HL-60 (cell line): ENCODE measurements around the gene SLC12A3.

ENCODE experiments used
- CTCF ChIP-seq: IDR thresholded peaks from one replicate; pipeline ENCODE4 v1.5.1; 2011; ENCODE audit warnings: low read length, control low read depth, inconsistent platforms; ENCODE audit not compliant: insufficient read depth
- GABPA ChIP-seq: IDR thresholded peaks from 2 replicates; pipeline ENCODE4 v1.6.1; 2012; ENCODE audit warnings: low read depth
- POLR2AphosphoS5 ChIP-seq: IDR thresholded peaks from 2 replicates; pipeline ENCODE4 v1.6.1; 2012; ENCODE audit warnings: low read depth

DNA sequence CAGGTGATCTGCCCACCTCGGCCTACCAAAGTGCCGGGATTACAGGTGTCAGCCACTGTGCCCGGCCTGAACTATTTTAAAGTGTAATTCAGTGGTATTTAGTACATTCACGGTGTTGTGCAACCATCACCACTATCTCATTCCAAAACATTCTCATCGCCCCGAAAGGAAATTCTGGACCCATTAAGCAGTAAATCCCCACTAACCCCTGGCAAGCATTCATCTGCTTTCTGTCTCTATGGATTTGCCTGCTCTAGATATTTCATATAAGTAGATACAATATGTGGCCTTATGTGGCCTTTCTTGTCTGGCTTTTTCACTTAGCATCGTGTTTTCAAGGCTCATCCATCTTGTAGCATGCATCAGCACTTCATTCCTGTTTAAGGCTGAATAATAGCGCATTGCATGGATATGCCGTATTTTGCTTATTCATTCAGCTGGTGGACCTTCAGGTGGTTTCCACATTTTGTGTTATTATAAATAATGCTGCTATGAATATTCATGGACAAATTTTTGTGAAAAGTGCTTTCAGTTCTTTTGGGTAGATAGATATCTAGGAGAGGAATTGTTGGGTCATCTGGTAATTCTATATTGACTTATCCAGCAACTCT, 58.6 kb downstream of the SLC12A3 start:
- TF ChIP-seq CTCF (no peak), GABPA (no peak), POLR2AphosphoS5 (no peak)
